Esophagus squamous epithelium (tissue), 4 donors: Measurements from ENCODE around the gene OXCT1.

ENCODE experiments used
- POLR2A ChIP-seq, 4 donors: fragments of 450-650 bp; IDR thresholded peaks; one replicate each; pipeline ENCODE4 v1.6.1; 2017; ENCODE audit warnings: antibody characterized with exemption in 4 of 4, mild to moderate bottlenecking in 4 of 4, moderate library complexity in 3 of 4
- TF ChIP-seq, protein P1 (sequence below), 6 experiments: fragments of 450-650 bp in 4 of 6; fragments of 200-600 bp in 2 of 6; sonication (generic) in 2 of 6; IDR thresholded peaks; one replicate each; pipeline ENCODE4 v1.5.1; 2016 to 2019; ENCODE audit warnings: antibody characterized with exemption in 6 of 6, mild to moderate bottlenecking in 4 of 6, moderate library complexity in 4 of 6

DNA sequence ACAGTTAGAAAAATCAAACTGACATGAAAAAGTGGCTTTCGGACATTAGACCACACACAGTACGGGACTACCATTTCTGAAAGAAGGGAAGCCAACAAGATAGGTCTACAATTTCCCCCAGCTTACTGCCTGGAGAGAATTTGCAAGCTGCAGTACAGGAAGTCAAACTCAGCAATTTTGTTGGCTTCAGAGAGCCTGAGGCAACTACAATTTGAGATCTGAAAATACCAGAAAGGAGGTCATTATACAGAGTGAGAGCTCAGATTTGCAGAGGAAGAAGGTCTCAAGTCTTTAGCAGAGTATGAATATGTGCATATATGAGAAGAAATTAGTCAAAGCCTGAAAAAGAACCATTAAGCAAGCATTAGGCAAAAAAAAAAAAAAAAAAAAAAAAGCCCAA, 83.0 kb downstream of the OXCT1 start:
- TF ChIP-seq POLR2A (IDR thresholded peaks at IDR 0.05) = no peak
- TF ChIP-seq, protein P1, sequence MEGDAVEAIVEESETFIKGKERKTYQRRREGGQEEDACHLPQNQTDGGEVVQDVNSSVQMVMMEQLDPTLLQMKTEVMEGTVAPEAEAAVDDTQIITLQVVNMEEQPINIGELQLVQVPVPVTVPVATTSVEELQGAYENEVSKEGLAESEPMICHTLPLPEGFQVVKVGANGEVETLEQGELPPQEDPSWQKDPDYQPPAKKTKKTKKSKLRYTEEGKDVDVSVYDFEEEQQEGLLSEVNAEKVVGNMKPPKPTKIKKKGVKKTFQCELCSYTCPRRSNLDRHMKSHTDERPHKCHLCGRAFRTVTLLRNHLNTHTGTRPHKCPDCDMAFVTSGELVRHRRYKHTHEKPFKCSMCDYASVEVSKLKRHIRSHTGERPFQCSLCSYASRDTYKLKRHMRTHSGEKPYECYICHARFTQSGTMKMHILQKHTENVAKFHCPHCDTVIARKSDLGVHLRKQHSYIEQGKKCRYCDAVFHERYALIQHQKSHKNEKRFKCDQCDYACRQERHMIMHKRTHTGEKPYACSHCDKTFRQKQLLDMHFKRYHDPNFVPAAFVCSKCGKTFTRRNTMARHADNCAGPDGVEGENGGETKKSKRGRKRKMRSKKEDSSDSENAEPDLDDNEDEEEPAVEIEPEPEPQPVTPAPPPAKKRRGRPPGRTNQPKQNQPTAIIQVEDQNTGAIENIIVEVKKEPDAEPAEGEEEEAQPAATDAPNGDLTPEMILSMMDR (IDR thresholded peaks at IDR 0.05) = no peak
